ENCODE measurements around the gene LRRC10B.
"Not testable (repeated sequence)": the region's sequence is repeated elsewhere in the genome, so short reads cannot be mapped to it uniquely, and the experiment has no call there.

The LRRC10B gene

GRCh38 chr11:61507962-61508861 is at the start of gene LRRC10B:
Gene LRRC10B (plus strand): TSS chr11:61508749. CDS start chr11:61508999, 250 bp downstream.
- peak; percentile 77 for DNase-seq

- peak; percentile 15 for DNase-seq
These were observed 48.1 kb upstream of the LRRC10B start for GRCh38 chr11:61460474-61460881.

DNA sequence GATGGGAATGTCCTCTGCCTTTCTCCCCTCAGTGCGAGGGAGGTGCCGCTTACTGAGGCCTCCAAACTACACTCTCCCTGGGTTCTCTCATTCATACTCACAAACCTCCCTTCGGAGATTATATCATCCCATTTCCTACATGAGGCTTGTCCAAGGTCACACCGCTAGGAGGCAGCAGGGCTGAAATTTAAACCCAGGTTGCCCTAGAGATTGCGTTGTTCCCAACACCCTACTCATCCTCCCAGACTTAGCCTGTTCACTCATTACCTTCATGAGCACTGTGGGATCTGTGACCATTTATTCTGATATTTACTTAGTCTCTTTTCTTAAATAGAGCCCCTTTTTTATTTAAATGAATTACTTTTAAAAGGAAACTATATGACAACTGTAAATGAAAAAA is 47.6 kb upstream of the LRRC10B start:
- DNase-seq: no peak

GRCh38 chr11:61467602-61468001 is 40.9 kb upstream of the LRRC10B start:
- DNase-seq: not testable (repeated sequence)

DNA sequence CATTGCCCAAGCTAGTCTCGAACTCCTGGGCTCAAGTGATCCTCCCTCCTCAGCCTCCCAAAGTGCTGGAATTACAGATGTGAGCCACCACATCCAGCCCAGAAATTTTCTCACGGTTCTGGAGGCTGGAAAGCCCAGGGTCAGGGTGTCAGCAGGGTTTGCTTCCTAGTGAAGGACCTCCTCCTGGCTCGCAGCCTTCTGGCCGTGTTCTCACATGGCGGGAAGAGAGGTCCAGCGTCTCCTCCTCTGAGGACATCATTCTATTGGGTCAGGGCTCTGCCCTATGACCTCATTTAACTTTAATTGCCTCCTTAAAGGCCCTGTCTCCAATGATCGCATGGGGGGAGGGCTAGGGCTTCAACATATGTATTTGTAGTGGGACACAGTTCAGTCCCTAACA is 40.5 kb upstream of the LRRC10B start:
- DNase-seq: no peak

DNA sequence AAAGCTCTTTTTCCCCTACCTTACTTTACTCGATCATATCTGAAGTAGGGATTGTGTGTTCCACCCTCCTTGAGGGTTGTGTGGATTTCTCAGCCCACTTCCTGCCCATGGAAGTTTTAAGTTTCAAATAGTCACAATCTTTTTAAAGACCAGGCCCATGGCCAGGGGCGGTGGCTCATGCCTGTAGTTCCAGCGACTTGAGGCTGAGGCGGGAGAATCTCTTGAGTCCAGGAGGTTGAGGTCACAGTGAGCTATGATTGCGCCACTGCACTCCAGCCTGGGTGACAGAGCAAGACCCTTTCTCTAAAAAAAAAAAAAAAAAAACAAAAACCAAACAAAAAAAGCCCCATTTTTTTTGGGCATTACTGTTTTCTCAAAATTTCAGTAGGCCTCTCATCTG is 36.3 kb upstream of the LRRC10B start:
- DNase-seq: no peak

DNA sequence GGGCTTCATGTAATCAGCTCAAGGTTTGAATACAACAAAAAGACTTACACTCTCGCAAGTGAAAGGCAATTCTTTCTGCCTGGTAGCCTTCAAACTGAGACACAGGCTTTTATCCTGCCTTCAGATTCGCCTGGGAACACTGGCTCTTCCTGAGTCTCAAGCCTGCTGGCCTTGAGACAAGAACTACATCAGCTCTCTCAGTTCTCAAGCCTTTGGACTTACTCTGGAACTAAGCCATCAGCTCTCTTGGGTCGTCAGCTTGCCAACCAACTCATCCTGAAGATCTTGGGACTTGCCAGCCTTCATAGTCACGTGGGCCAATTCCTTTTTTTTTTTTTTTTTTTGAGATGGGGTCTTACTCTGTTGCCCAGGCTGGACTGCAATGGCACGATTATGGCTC is 35.7 kb upstream of the LRRC10B start:
- DNase-seq: no peak

GRCh38 chr11:61473370-61474012 is 35.1 kb upstream of the LRRC10B start:
- DNase-seq: no peak

GRCh38 chr11:61474013-61474643 is 34.4 kb upstream of the LRRC10B start:
- no peak for DNase-seq

GRCh38 chr11:61475433-61475832 is 33.1 kb upstream of the LRRC10B start:
- no peak for DNase-seq

GRCh38 chr11:61476371-61476770 is 32.2 kb upstream of the LRRC10B start:
- no peak for DNase-seq

GRCh38 chr11:61477126-61477525 is 31.4 kb upstream of the LRRC10B start:
- DNase-seq: no peak

DNA sequence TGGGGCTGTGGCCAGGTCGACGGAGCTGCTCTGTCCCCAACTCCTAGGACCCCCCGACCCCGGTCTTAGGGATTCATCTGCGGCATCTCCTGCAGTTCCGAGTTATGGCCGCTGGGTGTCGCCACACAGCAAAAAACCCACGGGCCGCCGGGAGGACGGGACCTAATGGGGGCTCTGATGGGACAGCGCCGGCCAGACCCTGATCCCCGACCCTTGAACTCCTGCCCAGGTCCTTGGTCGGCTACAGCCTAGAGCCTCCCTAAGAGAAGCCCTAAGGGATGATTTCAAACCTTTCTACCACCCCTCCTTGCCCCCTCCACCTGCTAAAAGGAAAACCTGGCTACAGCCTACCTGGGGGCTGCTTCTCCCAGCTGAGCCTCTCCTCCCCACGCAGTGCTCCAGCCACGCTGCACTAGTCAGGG is 30.8 kb upstream of the LRRC10B start:
- DNase-seq: peak; percentile 5

DNA sequence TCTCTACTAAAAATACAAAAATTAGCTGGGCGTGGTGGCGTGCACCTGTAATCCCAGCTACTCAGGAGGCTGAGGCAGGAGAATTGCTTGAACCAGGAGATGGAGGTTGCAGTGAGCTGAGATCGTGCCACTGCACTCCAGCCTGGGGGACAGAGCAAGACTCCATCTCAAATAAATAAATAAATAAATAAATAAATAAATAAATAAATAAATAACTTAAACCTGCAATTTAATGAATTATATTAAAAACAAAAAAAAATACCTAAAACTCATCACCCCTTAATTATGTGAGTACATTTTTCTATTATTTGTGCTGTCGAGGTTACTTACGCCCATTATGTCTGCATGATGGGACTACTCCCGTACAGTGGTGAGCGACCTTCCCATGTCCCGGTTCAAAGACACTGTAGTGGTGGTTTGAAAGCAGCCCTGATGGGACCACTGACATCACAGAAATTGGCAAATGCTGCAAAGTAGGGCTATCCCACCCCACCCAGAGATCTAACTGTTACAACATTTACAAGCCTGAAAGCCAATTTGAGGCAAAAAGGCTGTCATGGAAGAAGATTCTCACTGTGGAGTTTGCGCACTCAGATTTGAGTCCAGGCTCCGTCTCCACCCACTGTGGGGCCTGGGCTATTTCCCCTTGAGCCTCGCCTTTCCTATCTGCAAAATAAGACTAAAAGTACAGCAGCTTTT is 29.0 kb upstream of the LRRC10B start:
- not testable (repeated sequence) for DNase-seq

GRCh38 chr11:61480261-61480993 is 28.1 kb upstream of the LRRC10B start:
- no peak for DNase-seq

- peak; percentile 83 for DNase-seq
These were observed 27.6 kb upstream of the LRRC10B start for GRCh38 chr11:61480994-61481335.

- DNase-seq: no peak
These were observed 26.7 kb upstream of the LRRC10B start for GRCh38 chr11:61481806-61482205.

- no peak for DNase-seq
These were observed 26.0 kb upstream of the LRRC10B start for GRCh38 chr11:61482513-61482912.

- no peak for DNase-seq
These were observed 24.0 kb upstream of the LRRC10B start for GRCh38 chr11:61484541-61484940.

GRCh38 chr11:61485080-61485479 is 23.5 kb upstream of the LRRC10B start:
- no peak for DNase-seq

DNA sequence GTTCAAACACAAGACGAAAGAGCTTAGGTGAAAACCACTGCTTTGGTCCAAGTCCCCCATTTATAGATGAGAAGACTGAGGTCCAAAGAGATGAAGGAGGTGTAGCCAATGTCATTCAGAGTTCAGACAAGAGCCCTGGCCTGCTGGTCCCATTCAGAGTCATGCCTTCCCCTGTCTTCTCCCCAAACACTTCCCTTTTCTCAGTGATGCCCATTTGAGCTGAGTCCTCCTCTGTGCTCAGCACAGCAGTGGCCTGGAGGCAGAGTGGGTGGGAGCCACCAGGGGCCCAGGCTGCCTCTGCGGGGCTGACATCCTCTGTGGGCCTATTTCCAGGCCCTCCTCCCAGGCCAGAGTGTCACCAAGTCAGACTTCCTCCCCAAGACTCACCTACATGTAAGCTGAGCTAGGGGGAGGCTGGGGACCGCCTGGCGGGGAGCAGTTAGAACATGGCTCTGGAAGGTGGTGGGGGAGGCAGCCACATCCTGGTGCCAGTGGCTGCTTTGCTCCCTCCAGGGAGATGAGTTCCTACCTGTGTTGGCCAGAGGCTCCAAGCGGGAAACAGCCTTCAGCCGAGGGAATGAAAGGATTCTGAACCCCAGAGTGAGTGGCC is 22.4 kb upstream of the LRRC10B start:
- DNase-seq: no peak

DNA sequence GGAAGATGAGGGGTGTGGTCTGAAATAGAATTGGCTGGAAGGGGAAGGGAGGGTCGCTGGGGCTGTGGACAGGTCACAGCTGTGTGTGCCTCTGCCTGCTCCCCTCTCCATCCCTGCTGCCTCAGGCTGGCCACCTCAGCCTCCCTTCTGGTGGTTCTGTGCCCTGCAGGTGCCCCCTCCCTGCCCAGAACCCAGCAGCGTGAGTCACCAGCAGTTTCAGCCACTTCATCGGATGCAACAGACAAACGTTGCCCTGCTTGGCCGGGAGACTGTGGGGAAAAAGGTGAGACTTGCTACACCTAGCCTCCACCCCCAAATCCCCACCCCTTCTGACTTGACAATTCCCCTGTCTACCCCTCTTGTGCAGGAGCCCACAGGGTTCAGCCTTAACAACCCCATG is 21.8 kb upstream of the LRRC10B start:
- DNase-seq: no peak

Data from NCI-H1105 treated with DMSO at 0.1 percent for 48 hours (cell line).